Fibroblast of mammary gland (primary cell): ENCODE measurements around the gene ST3GAL4.
"Not testable (repeated sequence)": the region's sequence is repeated elsewhere in the genome, so short reads cannot be mapped to it uniquely, and the experiment has no call there.

Experiments used
- DNase-seq: peaks from one replicate; pipeline ENCODE4 v3.0.0-alpha.2; 2010; ENCODE audit warnings: low read depth
- H3K4me3 ChIP-seq: 2 replicates; pipeline ENCODE4 v1.5.1; 2011; ENCODE audit warnings: low read depth, mild to moderate bottlenecking, low read length, moderate library complexity; ENCODE audit not compliant: control insufficient read depth
- CTCF ChIP-seq: conservative IDR thresholded peaks from 2 replicates; pipeline ENCODE4 v1.5.1; 2011; ENCODE audit warnings: low read depth, low read length, inconsistent platforms; ENCODE audit not compliant: control insufficient read depth, insufficient read depth

Gene ST3GAL4

DNA sequence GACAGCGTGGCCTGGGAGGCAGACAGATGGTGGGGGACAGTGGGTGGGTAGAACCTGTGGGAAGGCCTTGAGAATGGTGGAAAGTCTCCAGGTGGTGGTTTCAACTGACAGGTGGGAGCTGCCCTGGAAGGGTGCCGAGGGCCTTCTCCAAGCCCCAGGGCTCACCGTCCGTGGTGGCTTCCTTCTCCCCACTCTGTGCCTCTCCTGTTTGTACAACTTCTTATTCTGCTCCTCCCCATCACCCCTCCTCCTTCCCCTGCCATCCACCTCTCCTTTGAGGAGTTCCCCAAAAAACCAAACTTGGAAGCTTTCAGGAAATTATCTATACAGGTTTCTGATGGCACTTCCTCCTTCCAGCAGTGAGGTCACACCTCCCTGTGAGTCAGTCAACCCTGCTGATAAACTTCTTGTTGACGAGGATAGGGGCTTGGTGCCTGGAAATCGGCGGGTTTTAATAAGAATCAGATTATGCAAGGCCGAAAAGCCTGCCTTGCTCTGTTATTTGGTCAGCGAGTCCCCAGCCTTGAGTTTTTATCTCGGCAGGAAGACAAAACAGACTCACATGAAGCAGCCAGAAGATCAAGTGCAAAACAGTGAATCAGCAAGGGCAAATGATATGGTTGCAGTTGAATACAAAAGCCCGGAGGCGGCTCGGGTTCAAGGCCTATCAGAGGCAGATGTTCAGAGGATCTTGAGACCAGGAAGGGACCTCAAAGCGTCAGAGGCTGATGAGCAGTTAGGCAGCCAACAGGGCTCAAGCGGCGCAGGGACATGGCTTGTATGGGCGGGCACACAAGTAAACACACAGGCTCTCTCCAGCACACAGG, 9.5 kb upstream of the ST3GAL4 start:
- TF ChIP-seq CTCF: no peak
- no peak overlapping the region for H3K4me3 ChIP-seq
- peak; percentile 88 for DNase-seq

- H3K4me3 ChIP-seq: no peak overlapping the region
- TF ChIP-seq CTCF: no peak
These were observed 8.9 kb upstream of the ST3GAL4 start for GRCh38 chr11:126346586-126346940.

DNA sequence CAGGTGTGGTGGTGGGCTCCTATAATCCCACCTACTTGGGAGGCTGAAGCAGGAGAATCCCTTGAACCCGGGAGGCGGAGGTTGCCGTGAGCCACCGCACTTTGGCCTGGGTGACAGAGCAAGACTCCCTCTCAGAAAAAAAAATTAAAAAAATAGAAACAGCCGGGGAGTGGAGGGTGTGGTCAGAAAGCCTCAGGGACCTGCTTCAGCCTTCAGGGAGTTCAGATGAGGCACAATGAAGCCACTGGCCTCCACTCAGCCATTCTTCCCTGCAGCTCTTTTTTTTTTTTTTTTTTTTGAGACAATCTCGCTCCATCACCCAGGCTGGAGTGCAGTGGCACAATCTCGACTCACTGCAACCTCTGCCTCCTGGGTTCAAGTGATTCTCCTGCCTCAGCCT, 8.5 kb upstream of the ST3GAL4 start:
- not testable (repeated sequence) for DNase-seq, H3K4me3 ChIP-seq

More at GRCh38 chr11:126346586-126346940, 8.9 kb upstream of the ST3GAL4 start:
- no peak for DNase-seq

DNA sequence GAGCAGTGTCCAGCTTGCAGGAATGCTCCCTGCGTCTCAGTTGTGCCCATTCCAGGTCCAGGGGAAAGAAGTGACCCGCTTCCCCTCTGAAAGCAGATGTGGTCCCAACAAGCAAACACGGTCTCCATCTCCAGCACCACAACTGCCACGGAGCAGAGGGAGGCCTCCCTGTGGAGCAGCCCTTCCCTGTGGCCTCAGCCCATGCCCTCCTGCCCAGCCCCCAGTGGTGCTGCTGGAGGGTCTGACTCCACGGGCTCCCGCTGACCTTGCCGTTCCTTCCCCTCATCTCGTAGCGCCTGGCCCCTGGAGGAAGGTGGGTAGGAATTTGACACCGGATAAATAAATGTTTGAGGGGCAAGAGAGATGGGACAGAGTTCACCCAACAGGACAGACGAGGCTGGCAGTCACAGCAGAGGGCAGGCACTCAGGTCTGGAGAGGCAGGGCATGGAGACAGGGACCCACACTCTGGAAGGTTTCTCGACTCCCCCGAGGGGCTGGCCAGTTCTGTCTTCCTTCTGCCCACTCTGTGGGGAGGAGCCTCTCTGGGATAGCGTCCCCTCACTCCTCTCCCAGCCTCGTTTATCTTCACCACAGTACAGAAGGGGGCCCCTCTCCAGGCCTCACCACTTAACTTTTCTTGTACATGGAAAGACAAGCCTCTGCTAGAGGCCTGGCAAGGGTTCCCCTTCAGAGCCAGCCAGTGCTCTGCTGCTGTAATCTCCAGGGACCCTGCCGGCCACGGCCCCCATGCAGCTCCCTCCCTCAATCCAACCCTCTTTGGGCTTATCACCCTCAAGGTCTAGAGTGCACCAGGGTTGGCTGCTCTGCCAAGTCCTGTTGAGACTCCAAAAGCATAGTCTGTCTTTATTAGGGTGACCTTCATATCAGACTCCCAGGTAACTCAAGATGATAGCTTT, 7.5 kb upstream of the ST3GAL4 start:
- no peak for TF ChIP-seq CTCF
- no peak for DNase-seq
- no peak overlapping the region for H3K4me3 ChIP-seq

DNA sequence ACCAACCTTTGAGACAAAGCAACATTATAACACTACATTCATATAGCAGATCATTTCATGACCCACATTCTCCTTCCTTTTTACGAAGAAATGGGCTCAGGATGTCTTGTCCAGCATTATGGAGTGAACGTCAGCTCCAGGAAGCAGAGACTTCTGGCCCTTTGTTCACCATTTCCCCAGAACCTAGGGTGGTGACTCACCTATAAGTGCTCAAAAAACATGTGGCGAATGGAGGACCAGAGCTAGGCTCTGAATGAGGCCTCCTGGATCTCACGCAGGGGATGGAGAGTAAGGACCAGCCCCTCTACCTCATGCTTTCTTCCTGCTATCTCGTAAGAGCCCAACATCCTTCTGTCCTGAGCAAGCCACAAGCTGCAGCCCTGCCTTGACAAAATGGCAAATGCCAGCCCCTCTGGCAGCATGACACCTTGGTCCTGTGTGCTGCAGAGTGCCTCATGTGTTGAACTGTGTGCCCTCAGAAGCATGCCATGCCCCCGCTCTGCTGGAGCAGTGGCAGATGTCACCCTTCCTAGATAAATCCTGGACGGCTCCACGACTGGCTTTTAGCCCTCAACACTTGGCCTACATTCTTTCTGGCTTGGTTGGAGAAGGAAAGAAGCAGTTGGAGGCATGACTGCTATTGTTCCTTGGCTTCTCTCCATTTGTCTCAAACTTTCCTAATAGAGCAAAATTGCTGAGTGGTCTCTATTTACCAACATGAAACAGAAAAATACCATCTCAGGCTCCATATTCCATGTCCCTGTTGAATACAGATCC, 6.5 kb upstream of the ST3GAL4 start:
- no peak overlapping the region for H3K4me3 ChIP-seq
- peak; percentile 74 for DNase-seq
- no peak for TF ChIP-seq CTCF

DNA sequence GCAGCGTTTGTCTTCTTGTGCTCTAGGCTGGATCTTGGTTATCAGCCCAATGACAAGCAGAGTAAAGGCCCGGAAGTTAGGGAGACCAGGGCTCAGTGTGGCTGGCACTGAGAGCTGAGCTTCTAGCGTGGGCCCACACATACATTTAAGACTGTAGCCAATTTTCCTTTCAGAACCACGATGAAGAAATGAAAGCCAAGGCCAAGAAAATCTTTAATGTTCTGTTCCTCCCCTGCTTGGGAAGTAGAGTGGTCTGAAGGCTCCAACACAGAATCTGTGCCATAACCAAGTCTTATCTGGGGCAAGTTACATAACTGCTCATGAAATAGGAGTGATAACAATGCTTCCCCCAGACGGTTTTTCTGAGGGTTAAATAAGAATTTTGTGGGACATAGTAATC, 4.7 kb upstream of the ST3GAL4 start:
- H3K4me3 ChIP-seq: no peak overlapping the region
- TF ChIP-seq CTCF: no peak
- DNase-seq: no peak
